GM12878 (cell line): Measurements from ENCODE around the gene BIRC7.

Experiments
- CTCF ChIP-seq, 3 experiments: IDR thresholded peaks in 2 of 3; conservative IDR thresholded peaks in 1 of 3; 2 replicates each; pipeline ENCODE4 v1.5.1; 2011; ENCODE audit warnings: low read depth in 3 of 3, low read length in 3 of 3, mild to moderate bottlenecking in 3 of 3, control low read depth in 2 of 3, moderate library complexity in 2 of 3, inconsistent platforms in 1 of 3, mixed read lengths in 1 of 3; ENCODE audit not compliant: control insufficient read depth in 2 of 3, insufficient read depth in 1 of 3; ENCODE audit errors: extremely low read depth in 1 of 3
- FOXM1 ChIP-seq: IDR thresholded peaks from 2 replicates; pipeline ENCODE4 v1.6.1; 2012; ENCODE audit warnings: low read depth, mild to moderate bottlenecking, inconsistent platforms, low read length, moderate library complexity
- NFIC ChIP-seq: IDR thresholded peaks from 2 replicates; pipeline ENCODE4 v1.6.1; 2012; ENCODE audit warnings: low read depth, mild to moderate bottlenecking, inconsistent platforms, low read length, moderate library complexity
- POLR2A ChIP-seq: IDR thresholded peaks from 2 replicates; pipeline ENCODE4 v1.6.1; 2011; ENCODE audit warnings: low read depth, mild to moderate bottlenecking, low read length
- RB1 ChIP-seq: fragments of 450-650 bp; formaldehyde crosslinking; IDR thresholded peaks from 2 replicates; pipeline ENCODE4 v1.6.1; 2017; ENCODE audit warnings: mild to moderate bottlenecking, borderline replicate concordance
- RELA ChIP-seq: fragments of 450-650 bp; IDR thresholded peaks from 2 replicates; pipeline ENCODE4 v1.8.0; 2014; ENCODE audit warnings: borderline replicate concordance; ENCODE audit not compliant: partially characterized antibody
- SUPT20H ChIP-seq: IDR thresholded peaks from 2 replicates; pipeline ENCODE4 v1.6.1; 2011; ENCODE audit warnings: low read depth, mild to moderate bottlenecking, low read length, moderate library complexity, borderline replicate concordance; ENCODE audit not compliant: control insufficient read depth
- TAF1 ChIP-seq: IDR thresholded peaks from 2 replicates; pipeline ENCODE4 v1.6.1; 2011; ENCODE audit warnings: mild to moderate bottlenecking, low read depth, low read length, borderline replicate concordance
- USF2 ChIP-seq: IDR thresholded peaks from 2 replicates; pipeline ENCODE4 v1.6.1; 2011; ENCODE audit warnings: low read depth, low read length, improper control_type of control experiment, borderline replicate concordance
- ZBTB40 ChIP-seq: fragments of 450-650 bp; IDR thresholded peaks from 2 replicates; pipeline ENCODE4 v1.6.1; 2016; ENCODE audit warnings: mild to moderate bottlenecking, moderate library complexity, borderline replicate concordance
- ZNF217 ChIP-seq: fragments of 450-650 bp; IDR thresholded peaks from 2 replicates; pipeline ENCODE4 v1.6.1; 2017; ENCODE audit warnings: antibody characterized with exemption, mild to moderate bottlenecking
- ZSCAN29 ChIP-seq: fragments of 450-650 bp; IDR thresholded peaks from 2 replicates; pipeline ENCODE4 v1.6.1; 2017; ENCODE audit warnings: mild to moderate bottlenecking, moderate library complexity

- TF ChIP-seq ZBTB40: no peak
- no peak for TF ChIP-seq SUPT20H
- no peak for TF ChIP-seq RB1
- TF ChIP-seq FOXM1: no peak
- TF ChIP-seq USF2: no peak
- TF ChIP-seq POLR2A: no peak
- TF ChIP-seq TAF1: no peak
- TF ChIP-seq CTCF (IDR thresholded peaks at IDR 0.05 in 2 of 3, conservative IDR thresholded peaks at IDR 0.05 in 1 of 3; ENCODE audit: control insufficient read depth in 2 of 3, extremely low read depth in 1 of 3, insufficient read depth in 1 of 3, low read depth in 3 of 3, low read length in 3 of 3): no peak
- no peak for TF ChIP-seq RELA
- TF ChIP-seq ZNF217: no peak
- TF ChIP-seq NFIC: no peak
- TF ChIP-seq ZSCAN29: no peak
Measured at GRCh38 chr20:63216849-63217471, 18.7 kb upstream of the BIRC7 start.
